ENCODE results near the gene POU4F3.
"Not testable (repeated sequence)": the region's sequence is repeated elsewhere in the genome, so short reads cannot be mapped to it uniquely, and the experiment has no call there.

POU4F3 gene

GRCh38 chr5:146338774-146339714, at the start of gene POU4F3:
TSS of gene POU4F3 (plus strand) at chr5:146338839. CDS start at chr5:146339113, 274 bp downstream.
- no peak for FAIRE-seq

- no peak for FAIRE-seq
Observed at GRCh38 chr5:146290318-146290717, 48.3 kb upstream of the POU4F3 start.

- no peak for FAIRE-seq
Observed at GRCh38 chr5:146291421-146292074, 47.1 kb upstream of the POU4F3 start.

GRCh38 chr5:146296245-146296644, 42.4 kb upstream of the POU4F3 start:
- FAIRE-seq = no peak

GRCh38 chr5:146298920-146299319, 39.7 kb upstream of the POU4F3 start:
- not testable (repeated sequence) for FAIRE-seq

GRCh38 chr5:146301626-146302025, 37.0 kb upstream of the POU4F3 start:
- no peak for FAIRE-seq

- FAIRE-seq = no peak
Observed at GRCh38 chr5:146302406-146302805, 36.2 kb upstream of the POU4F3 start.

GRCh38 chr5:146306838-146307237, 31.8 kb upstream of the POU4F3 start:
- FAIRE-seq = no peak

- FAIRE-seq = no peak
Observed at GRCh38 chr5:146307796-146308195, 30.8 kb upstream of the POU4F3 start.

GRCh38 chr5:146310540-146310939, 28.1 kb upstream of the POU4F3 start:
- no peak for FAIRE-seq

- no peak for FAIRE-seq
Observed at GRCh38 chr5:146311278-146311677, 27.4 kb upstream of the POU4F3 start.

- FAIRE-seq = no peak
Observed at GRCh38 chr5:146313027-146313426, 25.6 kb upstream of the POU4F3 start.

GRCh38 chr5:146321571-146321970, 17.1 kb upstream of the POU4F3 start:
- FAIRE-seq = no peak

GRCh38 chr5:146327257-146327870, 11.3 kb upstream of the POU4F3 start:
- FAIRE-seq = no peak

GRCh38 chr5:146327989-146328388, 10.7 kb upstream of the POU4F3 start:
- no peak for FAIRE-seq

GRCh38 chr5:146329697-146330096, 8.9 kb upstream of the POU4F3 start:
- no peak for FAIRE-seq

GRCh38 chr5:146331423-146331822, 7.2 kb upstream of the POU4F3 start:
- no peak for FAIRE-seq

GRCh38 chr5:146334074-146334533, 4.5 kb upstream of the POU4F3 start:
- FAIRE-seq = no peak

- FAIRE-seq = no peak
Observed at GRCh38 chr5:146336197-146336596, 2.4 kb upstream of the POU4F3 start.

- FAIRE-seq = no peak
Observed at GRCh38 chr5:146337264-146337904, 1.3 kb upstream of the POU4F3 start.

- no peak for FAIRE-seq
Observed at GRCh38 chr5:146337928-146338327, 711 bp upstream of the POU4F3 start.

GRCh38 chr5:146339715-146340259, 1.1 kb downstream of the POU4F3 start:
- FAIRE-seq = no peak
